ENCODE data around the gene SPEG.

- TF ChIP-seq POLR2A (IDR thresholded peaks at IDR 0.05), result no peak
- no peak for TF ChIP-seq CTCF (IDR thresholded peaks at IDR 0.05)
These were observed 49.9 kb downstream of the SPEG start for GRCh38 chr2:219484343-219485200.
